IMR-90 (cell line): ENCODE measurements around the gene RPS6KA2. TPM values are rescaled to one million over a fixed set of nuclear protein-coding genes. Genes with fewer than 3 reads are reported as not detected.

Source experiments
- ATAC-seq: fragments of 200-7000 bp; cut with Tn5 transposase; 2 replicates; pipeline ENCODE4 v1.9.1; 2020; ENCODE audit warnings: low read depth, mild to moderate bottlenecking, moderate library complexity
- BruUV-seq: library from RNA; stranded (reverse); fragments of 400-500 nt; replicated peaks from 2 replicates; lab custom pipeline; 2021; lab: Mats Ljungman, UMichigan
- CTCF ChIA-PET: fragments of 300-600 bp; formaldehyde crosslinking; extraction: SDS; loops from one replicate; lab custom pipeline; 2021; ENCODE audit warnings: antibody characterized with exemption; lab: Yijun Ruan, JAX
- POLR2A ChIA-PET: fragments of 300-600 bp; sonication (Branson Sonifier 250); formaldehyde crosslinking; loops from one replicate; lab custom pipeline; 2022; ENCODE audit warnings: antibody characterized with exemption; ENCODE audit not compliant: unreplicated experiment; lab: Charles Lee
- DNase-seq: peaks from one replicate; pipeline ENCODE4 v3.0.0; 2013
- H2AFZ ChIP-seq: replicated peaks from 2 replicates; pipeline ENCODE3; 2013; ENCODE audit warnings: low read length, mild to moderate bottlenecking; ENCODE audit not compliant: poor library complexity
- H2AK5ac ChIP-seq: 2 replicates; pipeline ENCODE4 v1.6.1; 2013; ENCODE audit warnings: low read depth, low read length, inconsistent platforms
- H2AK9ac ChIP-seq: replicated peaks from 2 replicates; pipeline ENCODE3; 2013; ENCODE audit warnings: mild to moderate bottlenecking, low read depth, low read length, moderate library complexity; ENCODE audit not compliant: poor library complexity
- H2BK120ac ChIP-seq: 2 replicates; pipeline ENCODE4 v1.6.1; 2013; ENCODE audit warnings: low read depth, low read length, inconsistent platforms
- H2BK15ac ChIP-seq: 3 replicates; pipeline ENCODE4 v1.6.1; 2013; ENCODE audit warnings: low read depth, low read length, inconsistent platforms
- H2BK20ac ChIP-seq: 2 replicates; pipeline ENCODE4 v1.6.1; 2013; ENCODE audit warnings: low read depth, mild to moderate bottlenecking, inconsistent platforms, low read length, moderate library complexity
- H2BK5ac ChIP-seq: 2 replicates; pipeline ENCODE4 v1.6.1; 2013; ENCODE audit warnings: mild to moderate bottlenecking, low read depth, low read length, inconsistent platforms; ENCODE audit not compliant: poor library complexity, severe bottlenecking
- H3K14ac ChIP-seq: replicated peaks from 2 replicates; pipeline ENCODE4 v1.6.1; 2013; ENCODE audit warnings: low read depth, low read length, inconsistent platforms
- H3K18ac ChIP-seq: 2 replicates; pipeline ENCODE4 v1.6.1; 2013; ENCODE audit warnings: low read depth, low read length, control low read depth
- H3K23ac ChIP-seq: 2 replicates; pipeline ENCODE4 v1.6.1; 2013; ENCODE audit warnings: low read depth, low read length, inconsistent platforms
- H3K27ac ChIP-seq: 2 replicates; pipeline ENCODE4 v1.5.1; 2013; ENCODE audit warnings: mild to moderate bottlenecking, control low read depth, low read length; ENCODE audit not compliant: insufficient read depth
- H3K27me3 ChIP-seq: 2 replicates; pipeline ENCODE4 v1.6.1; 2013; ENCODE audit warnings: low read length; ENCODE audit not compliant: control insufficient read depth, insufficient read depth
- H3K36me3 ChIP-seq: 2 replicates; pipeline ENCODE4 v1.6.1; 2013; ENCODE audit warnings: low read length, mixed read lengths; ENCODE audit not compliant: control insufficient read depth, insufficient read depth
- H3K4ac ChIP-seq: 2 replicates; pipeline ENCODE4 v1.6.1; 2013; ENCODE audit warnings: low read depth, low read length, inconsistent platforms
- H3K4me1 ChIP-seq: 2 replicates; pipeline ENCODE4 v1.6.1; 2013; ENCODE audit warnings: low read length, mixed read lengths; ENCODE audit not compliant: control insufficient read depth, insufficient read depth
- H3K4me2 ChIP-seq: 2 replicates; pipeline ENCODE4 v1.6.1; 2013; ENCODE audit warnings: low read depth, mild to moderate bottlenecking, control low read depth, low read length, moderate library complexity
- H3K4me3 ChIP-seq: 2 replicates; pipeline ENCODE4 v1.5.1; 2013; ENCODE audit warnings: low read depth, mild to moderate bottlenecking, control low read depth, low read length, moderate library complexity; ENCODE audit not compliant: insufficient read depth
- H3K56ac ChIP-seq: 2 replicates; pipeline ENCODE4 v1.6.1; 2013; ENCODE audit warnings: low read length, inconsistent platforms; ENCODE audit not compliant: insufficient read depth; ENCODE audit errors: extremely low read depth
- H3K79me1 ChIP-seq, 2 experiments: 2 replicates each; pipeline ENCODE4 v1.6.1; 2013; ENCODE audit warnings: low read length in 2 of 2, inconsistent platforms in 1 of 2, low read depth in 1 of 2
- H3K9ac ChIP-seq: 2 replicates; pipeline ENCODE4 v1.6.1; 2013; ENCODE audit warnings: low read depth, low read length, control low read depth
- H3K9me1 ChIP-seq: 2 replicates; pipeline ENCODE4 v1.6.1; 2013; ENCODE audit warnings: low read length, inconsistent platforms; ENCODE audit not compliant: insufficient read depth
- H3K9me3 ChIP-seq: 2 replicates; pipeline ENCODE4 v1.6.1; 2013; ENCODE audit warnings: low read length; ENCODE audit not compliant: control insufficient read depth, insufficient read depth
- H4K20me1 ChIP-seq: 2 replicates; pipeline ENCODE4 v1.6.1; 2013; ENCODE audit warnings: low read length, inconsistent platforms; ENCODE audit not compliant: insufficient read depth
- H4K5ac ChIP-seq: 2 replicates; pipeline ENCODE4 v1.6.1; 2013; ENCODE audit warnings: mild to moderate bottlenecking, low read depth, low read length, control low read depth
- H4K8ac ChIP-seq, 2 experiments: 2 replicates each; pipeline ENCODE4 v1.6.1; 2013; ENCODE audit warnings: low read depth in 2 of 2, low read length in 2 of 2, control low read depth in 1 of 2, inconsistent platforms in 1 of 2
- H4K91ac ChIP-seq: 2 replicates; pipeline ENCODE4 v1.6.1; 2013; ENCODE audit warnings: low read depth, low read length, inconsistent platforms; ENCODE audit not compliant: insufficient read depth
- BHLHE40 ChIP-seq: fragments of 150-350 bp; IDR thresholded peaks from 2 replicates; pipeline ENCODE4 v1.6.1; 2016; ENCODE audit warnings: mild to moderate bottlenecking, low read depth, low read length
- CEBPB ChIP-seq: IDR thresholded peaks from 2 replicates; pipeline ENCODE4 v1.6.1; 2012; ENCODE audit warnings: low read depth, low read length, improper control_type of control experiment
- CHD1 ChIP-seq: IDR thresholded peaks from 2 replicates; pipeline ENCODE4 v1.6.1; 2012; ENCODE audit warnings: low read depth, low read length, improper control_type of control experiment
- FOS ChIP-seq: fragments of 150-350 bp; IDR thresholded peaks from 2 replicates; pipeline ENCODE4 v1.6.1; 2016; ENCODE audit warnings: low read depth, low read length
- MAFK ChIP-seq: IDR thresholded peaks from 2 replicates; pipeline ENCODE4 v1.6.1; 2012; ENCODE audit warnings: low read depth, low read length, improper control_type of control experiment
- MAZ ChIP-seq: IDR thresholded peaks from 2 replicates; pipeline ENCODE4 v1.6.1; 2012; ENCODE audit warnings: low read depth, mild to moderate bottlenecking, low read length, improper control_type of control experiment, moderate library complexity, borderline replicate concordance
- POLR2A ChIP-seq: IDR thresholded peaks from 2 replicates; pipeline ENCODE4 v1.6.1; 2012; ENCODE audit warnings: mild to moderate bottlenecking, low read depth, low read length
- RCOR1 ChIP-seq: IDR thresholded peaks from 2 replicates; pipeline ENCODE4 v1.6.1; 2012; ENCODE audit warnings: mild to moderate bottlenecking, low read length, improper control_type of control experiment; ENCODE audit not compliant: insufficient replicate concordance
- RFX5 ChIP-seq: IDR thresholded peaks from 2 replicates; pipeline ENCODE4 v1.8.0; 2012; ENCODE audit warnings: low read depth, mild to moderate bottlenecking, low read length, moderate library complexity
- SMC3 ChIP-seq: fragments of 150-350 bp; IDR thresholded peaks from 2 replicates; pipeline ENCODE4 v1.6.1; 2016; ENCODE audit warnings: low read depth, mild to moderate bottlenecking, antibody characterized with exemption, low read length, moderate library complexity
- WGBS, 2 experiments: methylation state at CpG; one replicate each; pipeline versions ENCODE4 v1.1.5 to v1.1.7; 2013; ENCODE audit warnings: missing lambda C conversion rate in 2 of 2; ENCODE audit not compliant: insufficient read length in 1 of 2; ENCODE audit errors: extremely low coverage in 2 of 2; 5-methylcytosine and 5-hydroxymethylcytosine counted together
- dilution Hi-C: fragments of 300-500 bp; cut with HindIII; formaldehyde crosslinking; loops from one replicate; pipeline ENCODE4 v1.14.3; 2018; ENCODE audit warnings: low sequenced_read_pairs; ENCODE audit not compliant: unreplicated experiment
- in situ Hi-C: fragments of 300-500 bp; cut with MboI; formaldehyde crosslinking; loops from 3 replicates; pipeline ENCODE4 v1.14.3; 2019; ENCODE audit warnings: low sequenced_read_pairs, inconsistent platforms, mixed read lengths
- intact Hi-C: fragments of 100-400 bp; cut with micrococcal nuclease; formaldehyde crosslinking; loops from 2 replicates; pipeline ENCODE4 v1.10.0; 2022
- polyA plus RNA-seq, 3 experiments: library from polyadenylated mRNA; depleted of rRNA; stranded (reverse); fragments of >200 nt; gene quantifications; 2 replicates each; pipeline ENCODE4 v1.2.3, GENCODE V29; 2012; ENCODE audit warnings: low replicate concordance in 1 of 3
- total RNA-seq: library from RNA; depleted of rRNA; stranded (reverse); fragments of >200 nt; gene quantifications from 2 replicates; pipeline ENCODE4 v1.2.3, GENCODE V29; 2012
- TF ChIP-seq, protein P1 (sequence below): conservative IDR thresholded peaks from 2 replicates; pipeline ENCODE4 v1.5.1; 2012; ENCODE audit warnings: mild to moderate bottlenecking, low read depth, low read length, improper control_type of control experiment
- TF ChIP-seq, protein P2 (sequence below): fragments of 150-350 bp; IDR thresholded peaks from 2 replicates; pipeline ENCODE4 v1.6.1; 2017; ENCODE audit warnings: mild to moderate bottlenecking, antibody characterized with exemption, low read length, low read depth

The RPS6KA2 gene
- total and polyA plus RNA-seq, 2 of the 4 experiments (the other 2 are of a cell fraction), result 26.9 to 31.3 TPM

GRCh38 chr6:166640342-166641043 lies 13.4 kb upstream of the RPS6KA2 start:
- no peaks in the 10 kb centered on the region for H4K20me1 ChIP-seq
- H4K8ac ChIP-seq, result no peak overlapping the region
- WGBS, 2 experiments, result 3% methylated on average over 5 of the region's 19 CpGs; no CpG with 5 or more reads in 1 of the 2 experiments
- ChIA-PET POLR2A (no interaction called here), CTCF (no interaction called here)
- no peak overlapping the region for H4K91ac ChIP-seq
- BruUV-seq, result no TSS peak
- in situ Hi-C loops (loop anchor here (25.0 kb wide), 1 partner anchor 347 kb away; the partner anchor contains the start of gene CEP43), intact Hi-C loops (no loop called here), dilution Hi-C loops (no loop called here)
- no peaks in the 10 kb centered on the region for H3K4me1 ChIP-seq
- H4K5ac ChIP-seq, result no peak overlapping the region
- no peak for DNase-seq
- peak; percentile 66; the same call in 1 of the 2 replicates for ATAC-seq
- H3K4me3 ChIP-seq, result no peak overlapping the region
- no peak overlapping the region for H2BK5ac ChIP-seq
- no peaks in the 10 kb centered on the region for H3K79me1 ChIP-seq
- H3K4ac ChIP-seq, result no peak overlapping the region
- H3K23ac ChIP-seq, result no peak overlapping the region; the same call in 1 of the 2 replicates
- no peak overlapping the region for H2BK20ac ChIP-seq
- H3K18ac ChIP-seq, result no peak overlapping the region
- no peak overlapping the region for H2BK15ac ChIP-seq
- H3K56ac ChIP-seq, result no peak overlapping the region
- H3K9me1 ChIP-seq, result no peaks in the 10 kb centered on the region
- no peak overlapping the region for H2AK5ac ChIP-seq
- H3K9me3 ChIP-seq, result no peaks in the 10 kb centered on the region; the same call in 1 of the 2 replicates
- H2BK120ac ChIP-seq, result no peak overlapping the region
- H3K14ac ChIP-seq, result no peak overlapping the region
- H2AK9ac ChIP-seq, result no peak overlapping the region
- H3K36me3 ChIP-seq, result no peaks in the 10 kb centered on the region
- peak overlapping the region; percentile 57 for H3K4me2 ChIP-seq
- no peak for TF ChIP-seq FOS
- TF ChIP-seq CEBPB, result no peak
- no peak for TF ChIP-seq RCOR1
- TF ChIP-seq, protein P1, sequence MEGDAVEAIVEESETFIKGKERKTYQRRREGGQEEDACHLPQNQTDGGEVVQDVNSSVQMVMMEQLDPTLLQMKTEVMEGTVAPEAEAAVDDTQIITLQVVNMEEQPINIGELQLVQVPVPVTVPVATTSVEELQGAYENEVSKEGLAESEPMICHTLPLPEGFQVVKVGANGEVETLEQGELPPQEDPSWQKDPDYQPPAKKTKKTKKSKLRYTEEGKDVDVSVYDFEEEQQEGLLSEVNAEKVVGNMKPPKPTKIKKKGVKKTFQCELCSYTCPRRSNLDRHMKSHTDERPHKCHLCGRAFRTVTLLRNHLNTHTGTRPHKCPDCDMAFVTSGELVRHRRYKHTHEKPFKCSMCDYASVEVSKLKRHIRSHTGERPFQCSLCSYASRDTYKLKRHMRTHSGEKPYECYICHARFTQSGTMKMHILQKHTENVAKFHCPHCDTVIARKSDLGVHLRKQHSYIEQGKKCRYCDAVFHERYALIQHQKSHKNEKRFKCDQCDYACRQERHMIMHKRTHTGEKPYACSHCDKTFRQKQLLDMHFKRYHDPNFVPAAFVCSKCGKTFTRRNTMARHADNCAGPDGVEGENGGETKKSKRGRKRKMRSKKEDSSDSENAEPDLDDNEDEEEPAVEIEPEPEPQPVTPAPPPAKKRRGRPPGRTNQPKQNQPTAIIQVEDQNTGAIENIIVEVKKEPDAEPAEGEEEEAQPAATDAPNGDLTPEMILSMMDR, result no peak
- TF ChIP-seq, protein P2, sequence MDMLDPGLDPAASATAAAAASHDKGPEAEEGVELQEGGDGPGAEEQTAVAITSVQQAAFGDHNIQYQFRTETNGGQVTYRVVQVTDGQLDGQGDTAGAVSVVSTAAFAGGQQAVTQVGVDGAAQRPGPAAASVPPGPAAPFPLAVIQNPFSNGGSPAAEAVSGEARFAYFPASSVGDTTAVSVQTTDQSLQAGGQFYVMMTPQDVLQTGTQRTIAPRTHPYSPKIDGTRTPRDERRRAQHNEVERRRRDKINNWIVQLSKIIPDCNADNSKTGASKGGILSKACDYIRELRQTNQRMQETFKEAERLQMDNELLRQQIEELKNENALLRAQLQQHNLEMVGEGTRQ, result no peak
- no peak for TF ChIP-seq MAZ
- no peak for TF ChIP-seq BHLHE40
- TF ChIP-seq MAFK, result no peak
- no peak for TF ChIP-seq RFX5
- TF ChIP-seq CHD1, result no peak
- no peak for TF ChIP-seq SMC3
- TF ChIP-seq POLR2A, result no peak
- H3K27me3 ChIP-seq, result peaks cover 20% of the 10 kb centered on the region
- peak overlapping the region; percentile 79 for H2AFZ ChIP-seq
- no peak overlapping the region for H3K9ac ChIP-seq
- H3K27ac ChIP-seq, result no peak overlapping the region
